ENCODE data around the gene CAMK1D.
"Not testable (repeated sequence)": the region's sequence is repeated elsewhere in the genome, so short reads cannot be mapped to it uniquely, and the experiment has no call there.

Gene CAMK1D

GRCh38 chr10:12348870-12349628 is at the start of gene CAMK1D:
Gene CAMK1D (plus strand): TSS chr10:12349547.
- DNase-seq: peak; percentile 95

- not testable (repeated sequence) for DNase-seq
These were observed 48.3 kb upstream of the CAMK1D start for GRCh38 chr10:12301036-12301435.

- DNase-seq: no peak
These were observed 41.3 kb upstream of the CAMK1D start for GRCh38 chr10:12308057-12308456.

- no peak for DNase-seq
These were observed 40.5 kb upstream of the CAMK1D start for GRCh38 chr10:12308736-12309375.

- not testable (repeated sequence) for DNase-seq
These were observed 39.6 kb upstream of the CAMK1D start for GRCh38 chr10:12309783-12310182.

- DNase-seq: no peak
These were observed 34.5 kb upstream of the CAMK1D start for GRCh38 chr10:12314836-12315235.

GRCh38 chr10:12319076-12319475 is 30.3 kb upstream of the CAMK1D start:
- no peak for DNase-seq

GRCh38 chr10:12320892-12321291 is 28.5 kb upstream of the CAMK1D start:
- DNase-seq: no peak

- DNase-seq: no peak
These were observed 27.7 kb upstream of the CAMK1D start for GRCh38 chr10:12321641-12322040.

GRCh38 chr10:12322583-12323131 is 26.7 kb upstream of the CAMK1D start:
- no peak for DNase-seq

- DNase-seq: no peak
These were observed 24.8 kb upstream of the CAMK1D start for GRCh38 chr10:12324530-12324929.

GRCh38 chr10:12327074-12327473 is 22.3 kb upstream of the CAMK1D start:
- DNase-seq: no peak

GRCh38 chr10:12327476-12327875 is 21.9 kb upstream of the CAMK1D start:
- no peak for DNase-seq

- DNase-seq: not testable (repeated sequence)
These were observed 21.0 kb upstream of the CAMK1D start for GRCh38 chr10:12328312-12328711.

- no peak for DNase-seq
These were observed 16.6 kb upstream of the CAMK1D start for GRCh38 chr10:12332572-12333379.

GRCh38 chr10:12333380-12334185 is 15.8 kb upstream of the CAMK1D start:
- peak; percentile 49 for DNase-seq

- no peak for DNase-seq
These were observed 15.2 kb upstream of the CAMK1D start for GRCh38 chr10:12334186-12334530.

- DNase-seq: not testable (repeated sequence)
These were observed 14.2 kb upstream of the CAMK1D start for GRCh38 chr10:12335169-12335568.

- no peak for DNase-seq
These were observed 11.6 kb upstream of the CAMK1D start for GRCh38 chr10:12337453-12338372.

- no peak for DNase-seq
These were observed 10.4 kb upstream of the CAMK1D start for GRCh38 chr10:12338981-12339380.

GRCh38 chr10:12340371-12340770 is 9.0 kb upstream of the CAMK1D start:
- no peak for DNase-seq

All from CD4-positive, alpha-beta T cell treated with Interleukin-17A for 4 hours (primary cell).